Measurements from ENCODE around the gene INSR. TPM values are rescaled to one million over a fixed set of nuclear protein-coding genes. Genes with fewer than 3 reads are reported as not detected.

The INSR gene
- total and polyA plus RNA-seq, 8 donors = 14.0 to 22.8 (median 18.2) TPM

GRCh38 chr19:7124782-7125181 lies 169.4 kb downstream of the INSR start:
- no peak for ATAC-seq
- H3K36me3 ChIP-seq = peaks cover 0 to 89% of the 10 kb centered on the region in 2 donors
- no peak for TF ChIP-seq CTCF (IDR thresholded peaks at IDR 0.05)

GRCh38 chr19:7122701-7123100 lies 171.5 kb downstream of the INSR start:
- no peaks in the 10 kb centered on the region for H3K4me1 ChIP-seq
- ATAC-seq (no peak), DNase-seq (no peak)
- intact Hi-C loops (cut with DNase I) = no loop called here
- H3K36me3 ChIP-seq = peaks cover 0 to 77% of the 10 kb centered on the region in 2 donors
- TF ChIP-seq CTCF (IDR thresholded peaks at IDR 0.05) = no peak
- no peaks in the 10 kb centered on the region for H3K27me3 ChIP-seq
- H3K9me3 ChIP-seq = peaks cover 0 to 19% of the 10 kb centered on the region in 2 donors
- H3K27ac ChIP-seq = no peak overlapping the region
- no peak overlapping the region for H3K4me3 ChIP-seq

More at GRCh38 chr19:7124782-7125181, 169.4 kb downstream of the INSR start:
- H3K4me3 ChIP-seq = no peak overlapping the region
- DNase-seq = no peak
- peaks cover 0 to 19% of the 10 kb centered on the region in 2 donors for H3K9me3 ChIP-seq
- no peak overlapping the region for H3K27ac ChIP-seq
- H3K4me1 ChIP-seq = no peaks in the 10 kb centered on the region
- H3K27me3 ChIP-seq = no peaks in the 10 kb centered on the region
- intact Hi-C loops (cut with DNase I) = no loop called here

GRCh38 chr19:7120499-7120898 lies 173.7 kb downstream of the INSR start:
- intact Hi-C loops (cut with DNase I) = no loop called here
- H3K4me1 ChIP-seq = no peaks in the 10 kb centered on the region
- no peak overlapping the region for H3K27ac ChIP-seq
- ATAC-seq = no peak
- DNase-seq = no peak
- peaks cover 0 to 68% of the 10 kb centered on the region in 2 donors for H3K36me3 ChIP-seq
- peaks cover 0 to 4% of the 10 kb centered on the region in 2 donors for H3K9me3 ChIP-seq
- no peak for TF ChIP-seq CTCF (IDR thresholded peaks at IDR 0.05)
- H3K27me3 ChIP-seq = no peaks in the 10 kb centered on the region
- H3K4me3 ChIP-seq = no peak overlapping the region

- Histone ChIP-seq H3K4me1 (no peaks in the 10 kb centered on the region), H3K27me3 (no peaks in the 10 kb centered on the region), H3K27ac (no peak overlapping the region), H3K36me3 (peaks cover 0 to 65% of the 10 kb centered on the region in 2 donors), H3K9me3 (no peaks in the 10 kb centered on the region), H3K4me3 (no peak overlapping the region)
- no peak for TF ChIP-seq CTCF (IDR thresholded peaks at IDR 0.05)
- ATAC-seq (no peak), DNase-seq (no peak)
- intact Hi-C loops (cut with DNase I) = no loop called here
Measured at GRCh38 chr19:7119582-7119981, 174.6 kb downstream of the INSR start.

GRCh38 chr19:7117248-7117647 lies 177.0 kb downstream of the INSR start:
- intact Hi-C loops (cut with DNase I) = no loop called here
- Histone ChIP-seq H3K27me3 (no peaks in the 10 kb centered on the region), H3K27ac (no peak overlapping the region), H3K36me3 (peaks cover 0 to 52% of the 10 kb centered on the region in 2 donors), H3K9me3 (no peaks in the 10 kb centered on the region), H3K4me3 (no peak overlapping the region), H3K4me1 (no peaks in the 10 kb centered on the region)
- ATAC-seq = no peak
- TF ChIP-seq CTCF (IDR thresholded peaks at IDR 0.05) = no peak
- DNase-seq = no peak

Data from left lung (tissue), 10 donors.